ENCODE results near the gene MYOF.

DNA sequence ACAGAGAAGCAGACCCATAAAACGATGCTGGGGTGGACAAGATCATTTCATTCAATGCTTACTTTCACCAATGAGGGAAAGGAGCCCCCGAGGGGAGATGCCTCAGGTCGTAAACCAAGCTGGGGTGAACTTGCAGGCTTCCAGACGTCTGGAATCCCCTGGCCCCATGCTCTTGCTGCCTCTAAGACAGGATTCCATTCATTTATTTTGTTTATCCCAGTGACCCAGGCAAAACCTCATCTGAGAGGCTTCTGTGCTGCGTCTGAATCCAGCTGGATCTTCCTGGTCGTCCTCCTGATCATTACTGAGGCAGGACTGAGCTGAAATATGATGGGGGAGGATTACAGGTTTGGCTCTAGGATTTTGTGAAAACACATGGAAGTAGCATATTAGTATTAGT, 182.9 kb downstream of the MYOF start:
- no peak for TF ChIP-seq EZH2 (IDR thresholded peaks at IDR 0.05; ENCODE audit: borderline replicate concordance, low read length)
- TF ChIP-seq, protein P1, sequence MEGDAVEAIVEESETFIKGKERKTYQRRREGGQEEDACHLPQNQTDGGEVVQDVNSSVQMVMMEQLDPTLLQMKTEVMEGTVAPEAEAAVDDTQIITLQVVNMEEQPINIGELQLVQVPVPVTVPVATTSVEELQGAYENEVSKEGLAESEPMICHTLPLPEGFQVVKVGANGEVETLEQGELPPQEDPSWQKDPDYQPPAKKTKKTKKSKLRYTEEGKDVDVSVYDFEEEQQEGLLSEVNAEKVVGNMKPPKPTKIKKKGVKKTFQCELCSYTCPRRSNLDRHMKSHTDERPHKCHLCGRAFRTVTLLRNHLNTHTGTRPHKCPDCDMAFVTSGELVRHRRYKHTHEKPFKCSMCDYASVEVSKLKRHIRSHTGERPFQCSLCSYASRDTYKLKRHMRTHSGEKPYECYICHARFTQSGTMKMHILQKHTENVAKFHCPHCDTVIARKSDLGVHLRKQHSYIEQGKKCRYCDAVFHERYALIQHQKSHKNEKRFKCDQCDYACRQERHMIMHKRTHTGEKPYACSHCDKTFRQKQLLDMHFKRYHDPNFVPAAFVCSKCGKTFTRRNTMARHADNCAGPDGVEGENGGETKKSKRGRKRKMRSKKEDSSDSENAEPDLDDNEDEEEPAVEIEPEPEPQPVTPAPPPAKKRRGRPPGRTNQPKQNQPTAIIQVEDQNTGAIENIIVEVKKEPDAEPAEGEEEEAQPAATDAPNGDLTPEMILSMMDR (conservative IDR thresholded peaks at IDR 0.05 in 1 of 2, IDR thresholded peaks at IDR 0.05 in 1 of 2; ENCODE audit: extremely low read depth in 1 of 2, insufficient read depth in 1 of 2, low read depth in 1 of 2, low read length in 2 of 2) = no peak
